Naive B cell (primary cell): Measurements from ENCODE around the gene SPINK13. TPM values are rescaled to one million over a fixed set of nuclear protein-coding genes. Genes with fewer than 3 reads are reported as not detected.
A peak's percentile ranks its signal among the peaks of the same experiment; 100 is the strongest.
"Not testable (repeated sequence)": the region's sequence is repeated elsewhere in the genome, so short reads cannot be mapped to it uniquely, and the experiment has no call there.

ENCODE experiments used
- ATAC-seq, 2 donors: fragments of 150-1000 bp; cut with Tn5 transposase; 2 replicates each; pipeline ENCODE4 v1.10.0; 2021; ENCODE audit warnings: low read depth in 2 of 2, mild to moderate bottlenecking in 2 of 2, moderate library complexity in 2 of 2
- DNase-seq: peaks from one replicate; pipeline ENCODE4 v3.0.0; 2022
- H3K27ac Mint-ChIP-seq, 6 donors: one replicate each; pipeline ENCODE4 v1.8.0; 2020 to 2022; ENCODE audit warnings: mild to moderate bottlenecking in 6 of 6, mixed read lengths in 6 of 6, moderate library complexity in 5 of 6, inconsistent platforms in 2 of 6
- H3K27me3 Mint-ChIP-seq, 3 donors: one replicate each; pipeline ENCODE4 v1.8.0; 2021 to 2022; ENCODE audit warnings: mixed read lengths in 3 of 3, mild to moderate bottlenecking in 1 of 3
- H3K36me3 Mint-ChIP-seq, 2 donors: one replicate each; pipeline ENCODE4 v1.8.0; 2020 to 2022; ENCODE audit warnings: mixed read lengths in 2 of 2, inconsistent platforms in 1 of 2, mild to moderate bottlenecking in 1 of 2
- H3K4me1 Mint-ChIP-seq, 3 donors: one replicate each; pipeline ENCODE4 v1.8.0; 2020 to 2022; ENCODE audit warnings: mixed read lengths in 3 of 3, inconsistent platforms in 1 of 3, mild to moderate bottlenecking in 1 of 3, moderate library complexity in 1 of 3
- H3K4me3 Mint-ChIP-seq, 8 donors: one replicate each; pipeline ENCODE4 v1.8.0; 2020 to 2022; ENCODE audit warnings: mild to moderate bottlenecking in 8 of 8, mixed read lengths in 8 of 8, moderate library complexity in 8 of 8, inconsistent platforms in 2 of 8
- H3K9me3 Mint-ChIP-seq, 7 donors: one replicate each; pipeline ENCODE4 v1.8.0; 2020 to 2022; ENCODE audit warnings: mixed read lengths in 7 of 7, mild to moderate bottlenecking in 5 of 7, inconsistent platforms in 2 of 7, moderate library complexity in 1 of 7
- polyA plus RNA-seq, 6 donors: library from polyadenylated mRNA; unstranded; fragments of 300-500 nt; fragmentation: Illumina TruSeq; gene quantifications; one replicate each; pipeline ENCODE4 v1.2.3, GENCODE V29; 2021; ENCODE audit warnings: low read depth in 6 of 6

Gene SPINK13
- polyA plus RNA-seq, 6 donors from 2014 or later: not detected

DNA sequence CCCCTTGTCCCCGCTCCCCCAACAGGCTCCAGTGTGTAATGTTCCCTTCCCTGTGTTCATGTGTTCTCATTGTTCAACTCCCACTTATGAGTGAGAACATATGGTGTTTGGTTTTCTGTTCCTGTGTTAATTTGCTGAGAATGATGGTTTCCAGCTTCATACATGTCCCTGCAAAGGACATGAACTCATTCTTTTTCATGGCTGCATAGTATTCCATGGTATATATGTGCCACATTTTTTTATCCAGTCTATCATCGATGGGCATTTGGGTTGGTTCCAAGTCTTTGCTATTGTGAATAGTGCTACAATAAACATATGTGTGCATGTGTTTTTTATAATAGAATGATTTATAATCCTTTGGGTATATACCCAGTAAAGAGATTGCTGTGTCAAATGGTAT, 6.5 kb downstream of the SPINK13 start:
- not testable (repeated sequence) for ATAC-seq, H3K27ac Mint-ChIP-seq, DNase-seq, H3K4me1 Mint-ChIP-seq
- H3K36me3 Mint-ChIP-seq: peaks cover 0 to 17% of the 10 kb centered on the region in 2 donors
- H3K4me3 Mint-ChIP-seq: peak overlapping the region in 1 of 8 donors; percentile 30
- H3K27me3 Mint-ChIP-seq: peaks cover 0 to 13% (median 7%) of the 10 kb centered on the region in 3 donors
- peaks cover 12 to 48% (median 27%) of the 10 kb centered on the region in 7 donors for H3K9me3 Mint-ChIP-seq

DNA sequence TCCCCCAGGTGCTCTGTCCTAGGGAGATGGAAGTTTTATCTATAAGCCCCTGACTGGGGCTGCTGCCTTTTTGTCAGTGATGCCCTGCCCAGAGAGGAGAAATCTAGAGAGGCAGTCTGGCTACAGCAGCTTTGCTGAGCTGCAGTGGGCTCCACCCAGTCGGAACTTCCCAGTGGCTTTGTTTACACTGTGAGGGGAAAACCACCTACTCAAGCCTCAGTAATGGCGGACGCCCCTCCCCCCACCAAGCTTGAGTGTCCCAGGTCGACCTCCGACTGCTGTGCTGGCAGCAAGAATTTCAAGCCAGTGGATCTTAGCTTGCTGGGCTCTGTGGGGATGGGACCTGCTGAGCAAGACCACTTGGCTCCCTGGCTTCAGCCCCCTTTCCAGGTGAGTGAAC, 12.3 kb downstream of the SPINK13 start:
- not testable (repeated sequence) for DNase-seq, H3K4me1 Mint-ChIP-seq, ATAC-seq, H3K27ac Mint-ChIP-seq, H3K4me3 Mint-ChIP-seq
- Mint-ChIP-seq H3K36me3 (peaks cover 0 to 20% of the 10 kb centered on the region in 2 donors), H3K27me3 (peaks cover 0 to 22% (median 12%) of the 10 kb centered on the region in 3 donors), H3K9me3 (peaks cover 10 to 52% (median 25%) of the 10 kb centered on the region in 7 donors)

DNA sequence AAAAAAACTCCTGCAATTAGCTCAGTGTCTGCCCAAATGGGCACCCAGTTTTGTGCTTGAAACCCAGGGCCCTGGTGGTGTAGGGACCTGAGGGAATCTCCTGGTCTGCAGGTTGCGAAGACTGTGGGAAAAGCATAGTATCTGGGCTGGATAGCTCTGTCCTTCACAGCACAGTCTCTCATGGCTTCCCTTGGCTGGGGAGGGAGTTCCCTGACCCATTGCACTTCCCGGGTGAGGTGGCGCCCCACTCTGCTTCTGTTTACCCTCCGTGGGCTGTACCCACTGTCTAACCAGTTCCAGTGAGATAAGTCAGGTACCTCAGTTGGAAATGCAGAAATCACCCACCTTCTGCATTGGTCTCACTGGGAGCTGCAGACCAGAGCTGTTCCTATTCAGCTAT, 12.7 kb downstream of the SPINK13 start:
- not testable (repeated sequence) for H3K27ac Mint-ChIP-seq, DNase-seq, H3K4me3 Mint-ChIP-seq, H3K4me1 Mint-ChIP-seq, ATAC-seq
- H3K36me3 Mint-ChIP-seq: peaks cover 0 to 20% of the 10 kb centered on the region in 2 donors
- H3K9me3 Mint-ChIP-seq: peaks cover 7 to 48% (median 22%) of the 10 kb centered on the region in 7 donors
- H3K27me3 Mint-ChIP-seq: peaks cover 0 to 22% (median 12%) of the 10 kb centered on the region in 3 donors

GRCh38 chr5:148290271-148291195, 21.9 kb downstream of the SPINK13 start:
- Mint-ChIP-seq H3K9me3 (no peaks in the 10 kb centered on the region), H3K4me3 (no peak overlapping the region), H3K4me1 (no peaks in the 10 kb centered on the region), H3K27ac (no peak overlapping the region), H3K36me3 (no peaks in the 10 kb centered on the region), H3K27me3 (no peaks in the 10 kb centered on the region)
- DNase-seq: no peak
- no peak for ATAC-seq

GRCh38 chr5:148297731-148298130, 29.1 kb downstream of the SPINK13 start:
- Mint-ChIP-seq H3K4me1 (no peaks in the 10 kb centered on the region), H3K27ac (no peak overlapping the region), H3K27me3 (no peaks in the 10 kb centered on the region), H3K4me3 (no peak overlapping the region), H3K9me3 (no peaks in the 10 kb centered on the region), H3K36me3 (no peaks in the 10 kb centered on the region)
- ATAC-seq (no peak), DNase-seq (no peak)

DNA sequence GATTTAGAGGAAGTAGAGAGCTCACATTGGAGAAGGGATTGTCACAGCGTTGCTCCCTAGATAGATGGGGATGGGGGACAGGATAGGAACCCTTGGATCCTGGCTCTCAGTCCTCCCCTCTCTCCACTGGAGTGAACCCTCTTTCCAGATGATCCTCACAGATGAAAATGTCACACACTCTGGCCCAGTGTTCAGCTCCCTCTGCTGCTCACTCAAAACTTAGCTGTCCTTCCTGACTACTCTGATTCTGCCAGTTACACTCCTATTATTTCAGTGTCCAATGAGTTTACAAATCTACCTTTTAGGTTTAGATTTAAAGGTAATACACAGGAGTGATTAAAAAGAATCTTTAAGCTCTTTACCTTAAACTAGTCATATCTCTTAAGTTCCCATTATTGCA, 37.9 kb downstream of the SPINK13 start:
- Mint-ChIP-seq H3K4me1 (no peaks in the 10 kb centered on the region), H3K9me3 (peaks cover 4 to 15% (median 8%) of the 10 kb centered on the region in 7 donors), H3K27me3 (peaks cover 8 to 21% (median 18%) of the 10 kb centered on the region in 3 donors), H3K4me3 (no peak overlapping the region), H3K27ac (peak overlapping the region in 1 of 6 donors; percentile 63), H3K36me3 (peaks cover 0 to 12% of the 10 kb centered on the region in 2 donors)
- no peak for ATAC-seq
- no peak for DNase-seq

DNA sequence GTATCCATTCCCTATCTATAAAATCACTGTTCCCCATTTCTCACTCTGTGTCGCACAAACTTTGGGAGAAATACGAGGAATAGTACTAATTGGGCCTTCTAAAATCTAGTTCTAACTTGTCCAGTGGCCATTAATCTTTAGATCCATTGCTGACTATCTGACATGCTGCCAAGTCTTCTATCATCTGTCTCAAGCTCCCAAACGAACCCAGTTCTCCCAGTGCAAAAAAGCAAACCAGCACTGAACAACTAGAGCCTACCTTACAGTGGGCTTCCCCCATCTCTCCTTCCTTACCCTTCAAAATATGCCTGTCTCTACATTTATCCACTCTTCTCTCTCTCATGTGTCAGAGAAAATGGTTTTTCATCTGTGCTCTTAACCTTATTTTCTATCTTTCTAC, 40.4 kb downstream of the SPINK13 start:
- no peaks in the 10 kb centered on the region for H3K4me1 Mint-ChIP-seq
- no peak overlapping the region for H3K27ac Mint-ChIP-seq
- DNase-seq (no peak), ATAC-seq (no peak)
- peaks cover 8 to 21% (median 18%) of the 10 kb centered on the region in 3 donors for H3K27me3 Mint-ChIP-seq
- H3K36me3 Mint-ChIP-seq: peaks cover 0 to 12% of the 10 kb centered on the region in 2 donors
- H3K9me3 Mint-ChIP-seq: peaks cover 4 to 15% (median 11%) of the 10 kb centered on the region in 7 donors
- H3K4me3 Mint-ChIP-seq: no peak overlapping the region

DNA sequence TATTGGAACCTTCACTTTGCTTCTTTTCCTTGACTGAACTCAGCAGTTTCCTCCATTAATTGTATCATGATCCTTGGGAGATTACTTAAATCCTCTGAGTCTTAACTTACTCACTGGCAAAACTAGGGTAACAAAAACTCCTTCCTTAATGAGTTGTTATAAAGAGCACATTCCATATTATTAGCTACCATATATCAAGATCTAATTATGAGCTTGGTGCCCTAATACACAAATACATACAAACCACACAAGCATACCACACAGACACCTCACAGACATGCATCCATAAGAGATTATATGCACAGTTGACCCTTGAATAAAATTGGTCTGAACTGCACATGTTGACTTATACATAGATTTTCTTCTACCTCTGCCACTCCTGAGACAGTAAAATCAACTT, 41.2 kb downstream of the SPINK13 start:
- Mint-ChIP-seq H3K27me3 (peaks cover 8 to 21% (median 18%) of the 10 kb centered on the region in 3 donors), H3K4me1 (no peaks in the 10 kb centered on the region), H3K27ac (no peak overlapping the region), H3K36me3 (peaks cover 0 to 12% of the 10 kb centered on the region in 2 donors), H3K4me3 (no peak overlapping the region), H3K9me3 (peaks cover 4 to 15% (median 11%) of the 10 kb centered on the region in 7 donors)
- no peak for DNase-seq
- ATAC-seq: no peak

GRCh38 chr5:148311484-148311883, 42.9 kb downstream of the SPINK13 start:
- no peak for ATAC-seq
- Mint-ChIP-seq H3K27ac (peak overlapping the region in 1 of 6 donors; percentile 28), H3K9me3 (peaks cover 4 to 15% (median 11%) of the 10 kb centered on the region in 7 donors), H3K4me3 (no peak overlapping the region), H3K36me3 (peaks cover 0 to 12% of the 10 kb centered on the region in 2 donors), H3K4me1 (no peaks in the 10 kb centered on the region), H3K27me3 (peaks cover 8 to 18% (median 15%) of the 10 kb centered on the region in 3 donors)
- no peak for DNase-seq

DNA sequence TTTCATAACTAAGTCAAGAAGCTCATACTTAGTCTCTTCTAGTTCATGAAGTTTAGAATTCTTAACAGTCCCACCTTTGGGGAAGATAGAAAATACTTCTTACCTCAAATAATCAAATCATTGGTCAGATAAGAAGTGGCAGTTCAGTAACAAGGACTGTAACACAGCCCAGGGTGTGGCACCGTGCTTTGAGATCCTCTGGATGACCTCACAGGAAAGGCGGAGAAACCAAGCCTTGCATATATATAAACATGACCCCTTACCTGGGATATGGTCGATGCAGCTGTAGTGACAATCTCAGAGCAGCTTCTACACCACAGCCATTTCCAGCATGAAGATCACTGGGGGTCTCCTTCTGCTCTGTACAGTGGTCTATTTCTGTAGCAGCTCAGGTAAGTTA, 43.6 kb downstream of the SPINK13 start, which contains the start of gene SPINK7:
Gene SPINK7, plus strand, starts transcription at position 271 of the 400 bp plus-strand sequence. Its CDS starts 61 bp downstream, at position 332.
- Mint-ChIP-seq H3K36me3 (peaks cover 0 to 12% of the 10 kb centered on the region in 2 donors), H3K27ac (peak within 1 kb of the TSS in 1 of 6 donors; percentile 28), H3K4me1 (no peaks in the 10 kb centered on the region), H3K9me3 (peaks cover 4 to 15% (median 11%) of the 10 kb centered on the region in 7 donors), H3K27me3 (peaks cover 8 to 18% (median 9%) of the 10 kb centered on the region in 3 donors), H3K4me3 (no peak within 1 kb of the TSS)
- DNase-seq (no peak), ATAC-seq (no peak)

DNA sequence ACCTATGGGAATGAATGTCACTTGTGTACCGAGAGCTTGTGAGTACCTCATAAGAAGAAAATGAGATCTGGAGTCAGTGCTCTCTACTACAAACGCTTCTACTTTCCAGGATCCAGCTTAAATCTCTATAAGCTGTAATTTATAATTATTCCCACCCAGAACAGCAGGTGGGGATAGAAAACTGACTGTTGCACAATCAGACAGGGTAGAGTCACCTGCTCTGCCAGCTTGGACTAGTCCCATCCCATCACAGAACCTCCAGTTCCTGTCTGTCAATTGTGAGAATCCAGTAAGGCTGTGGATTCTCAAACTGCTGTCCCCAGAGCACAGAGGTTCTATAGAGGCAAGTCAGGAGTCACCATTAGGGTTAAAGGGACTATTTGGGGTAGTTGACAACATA, 45.6 kb downstream of the SPINK13 start:
- H3K4me1 Mint-ChIP-seq: no peaks in the 10 kb centered on the region
- no peak overlapping the region for H3K27ac Mint-ChIP-seq
- H3K27me3 Mint-ChIP-seq: peaks cover 2 to 8% (median 3%) of the 10 kb centered on the region in 3 donors
- H3K36me3 Mint-ChIP-seq: peaks cover 0 to 8% of the 10 kb centered on the region in 2 donors
- H3K9me3 Mint-ChIP-seq: peaks cover under 1 to 13% (median 5%) of the 10 kb centered on the region in 7 donors
- no peak for ATAC-seq
- no peak overlapping the region for H3K4me3 Mint-ChIP-seq
- no peak for DNase-seq

- H3K4me1 Mint-ChIP-seq: no peaks in the 10 kb centered on the region
- no peak for DNase-seq
- H3K27ac Mint-ChIP-seq: no peak overlapping the region
- H3K4me3 Mint-ChIP-seq: no peak overlapping the region
- ATAC-seq: no peak
- peaks cover 0 to 2% of the 10 kb centered on the region in 2 donors for H3K36me3 Mint-ChIP-seq
- peaks cover 0 to 12% (median 4%) of the 10 kb centered on the region in 7 donors for H3K9me3 Mint-ChIP-seq
- peaks cover 0 to 3% (median 3%) of the 10 kb centered on the region in 3 donors for H3K27me3 Mint-ChIP-seq
Measured at GRCh38 chr5:148314731-148315130, 46.1 kb downstream of the SPINK13 start.

DNA sequence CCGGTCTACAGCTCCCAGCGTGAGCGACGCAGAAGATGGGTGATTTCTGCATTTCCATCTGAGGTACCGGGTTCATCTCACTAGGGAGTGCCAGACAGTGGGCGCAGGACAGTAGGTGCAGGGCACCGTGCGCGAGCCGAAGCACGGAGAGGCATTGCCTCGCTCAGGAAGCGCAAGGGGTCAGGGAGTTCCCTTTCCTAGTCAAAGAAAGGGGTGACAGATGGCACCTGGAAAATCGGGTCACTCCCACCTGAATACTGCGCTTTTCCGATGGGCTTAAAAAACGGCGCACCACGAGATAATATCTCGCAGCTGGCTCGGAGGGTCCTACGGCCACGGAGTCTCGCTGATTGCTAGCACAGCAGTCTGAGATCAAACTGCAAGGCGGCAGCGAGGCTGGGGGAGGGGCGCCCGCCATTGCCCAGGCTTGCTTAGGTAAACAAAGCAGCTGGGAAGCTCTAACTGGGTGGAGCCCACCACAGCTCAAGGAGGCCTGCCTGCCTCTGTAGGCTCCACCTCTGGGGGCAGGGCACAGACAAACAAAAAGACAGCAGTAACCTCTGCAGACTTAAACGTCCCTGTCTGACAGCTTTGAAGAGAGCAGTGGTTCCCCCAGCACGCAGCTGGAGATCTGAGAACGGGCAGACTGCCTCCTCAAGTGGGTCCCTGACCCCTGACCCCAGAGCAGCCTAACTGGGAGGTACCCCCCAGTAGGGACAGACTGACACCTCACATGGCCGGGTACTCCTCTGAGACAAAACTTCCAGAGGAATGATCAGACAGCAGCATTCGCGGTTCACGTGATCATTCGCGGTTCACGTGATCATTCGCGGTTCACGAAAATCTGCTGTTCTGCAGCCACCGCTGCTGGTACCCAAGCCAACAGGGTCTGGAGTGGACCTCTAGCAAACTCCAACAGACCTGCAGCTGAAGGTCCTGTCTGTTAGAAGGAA, 51.7 kb downstream of the SPINK13 start:
- not testable (repeated sequence) for H3K36me3 Mint-ChIP-seq, H3K4me1 Mint-ChIP-seq, ATAC-seq, DNase-seq
- peaks cover 0 to 10% (median 5%) of the 10 kb centered on the region in 7 donors for H3K9me3 Mint-ChIP-seq
- H3K27me3 Mint-ChIP-seq: peaks cover 0 to 13% (median 0%) of the 10 kb centered on the region in 3 donors
- H3K4me3 Mint-ChIP-seq: peak overlapping the region; percentile 39 to 88 (median 61)
- H3K27ac Mint-ChIP-seq: peak overlapping the region in 2 of 6 donors; percentile 60 to 69
